ENCODE measurements around the gene SNX1. TPM values are rescaled to one million over a fixed set of nuclear protein-coding genes. Genes with fewer than 3 reads are reported as not detected.
A peak's percentile ranks its signal among the peaks of the same experiment; 100 is the strongest.

The SNX1 gene
- total and polyA plus RNA-seq, 2 of the 13 experiments (the other 11 are each of a cell fraction or from before 2014, with no cell fraction given): 29.3 to 60.1 TPM

- TF ChIP-seq TGIF2 (CRISPR knock-in tag; IDR thresholded peaks at IDR 0.05) (no peak), POLR2G (IDR thresholded peaks at IDR 0.05; ENCODE audit: low read depth, low read length) (no peak), MTERF4 (CRISPR knock-in tag; IDR thresholded peaks at IDR 0.05) (no peak), CHD2 (IDR thresholded peaks at IDR 0.05; ENCODE audit: low read depth, low read length) (no peak), ZNF841 (CRISPR knock-in tag; IDR thresholded peaks at IDR 0.05; ENCODE audit: borderline replicate concordance) (no peak), HNRNPL (IDR thresholded peaks at IDR 0.05; ENCODE audit: low read depth, low read length) (no peak), ZNF253 (CRISPR knock-in tag; IDR thresholded peaks at IDR 0.05; ENCODE audit: borderline replicate concordance) (no peak), POGK (CRISPR knock-in tag; conservative IDR thresholded peaks at IDR 0.05) (no peak), ZNF619 (CRISPR knock-in tag; IDR thresholded peaks at IDR 0.05) (no peak), TCF7L2 (IDR thresholded peaks at IDR 0.05; ENCODE audit: low read depth, low read length) (no peak; the same call in 1 of the 2 replicates), ZNF468 (CRISPR knock-in tag; IDR thresholded peaks at IDR 0.05) (no peak), NFYC (CRISPR knock-in tag; IDR thresholded peaks at IDR 0.05) (no peak), KDM2A (CRISPR knock-in tag; IDR thresholded peaks at IDR 0.05; ENCODE audit: borderline replicate concordance, low read depth) (no peak), TERF1 (CRISPR knock-in tag; IDR thresholded peaks at IDR 0.05) (no peak), FOSL2 (CRISPR knock-in tag; IDR thresholded peaks at IDR 0.05) (peak; percentile 74), SCMH1 (CRISPR knock-in tag; IDR thresholded peaks at IDR 0.05; ENCODE audit: borderline replicate concordance) (no peak), XBP1 (CRISPR knock-in tag; IDR thresholded peaks at IDR 0.05) (no peak), BCL3 (CRISPR knock-in tag; IDR thresholded peaks at IDR 0.05) (no peak), ZNF839 (CRISPR knock-in tag; IDR thresholded peaks at IDR 0.05; ENCODE audit: borderline replicate concordance) (no peak), ZNF567 (CRISPR knock-in tag; IDR thresholded peaks at IDR 0.05; ENCODE audit: borderline replicate concordance) (no peak)
- TF ChIP-seq, protein P1, sequence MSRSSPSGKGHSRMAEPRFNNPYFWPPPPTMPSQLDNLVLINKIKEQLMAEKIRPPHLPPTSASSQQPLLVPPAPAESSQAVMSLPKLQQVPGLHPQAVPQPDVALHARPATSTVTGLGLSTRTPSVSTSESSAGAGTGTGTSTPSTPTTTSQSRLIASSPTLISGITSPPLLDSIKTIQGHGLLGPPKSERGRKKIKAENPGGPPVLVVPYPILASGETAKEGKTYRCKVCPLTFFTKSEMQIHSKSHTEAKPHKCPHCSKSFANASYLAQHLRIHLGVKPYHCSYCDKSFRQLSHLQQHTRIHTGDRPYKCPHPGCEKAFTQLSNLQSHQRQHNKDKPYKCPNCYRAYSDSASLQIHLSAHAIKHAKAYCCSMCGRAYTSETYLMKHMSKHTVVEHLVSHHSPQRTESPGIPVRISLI (CRISPR knock-in tag; IDR thresholded peaks at IDR 0.05; ENCODE audit: borderline replicate concordance): no peak
- TF ChIP-seq, protein P2, sequence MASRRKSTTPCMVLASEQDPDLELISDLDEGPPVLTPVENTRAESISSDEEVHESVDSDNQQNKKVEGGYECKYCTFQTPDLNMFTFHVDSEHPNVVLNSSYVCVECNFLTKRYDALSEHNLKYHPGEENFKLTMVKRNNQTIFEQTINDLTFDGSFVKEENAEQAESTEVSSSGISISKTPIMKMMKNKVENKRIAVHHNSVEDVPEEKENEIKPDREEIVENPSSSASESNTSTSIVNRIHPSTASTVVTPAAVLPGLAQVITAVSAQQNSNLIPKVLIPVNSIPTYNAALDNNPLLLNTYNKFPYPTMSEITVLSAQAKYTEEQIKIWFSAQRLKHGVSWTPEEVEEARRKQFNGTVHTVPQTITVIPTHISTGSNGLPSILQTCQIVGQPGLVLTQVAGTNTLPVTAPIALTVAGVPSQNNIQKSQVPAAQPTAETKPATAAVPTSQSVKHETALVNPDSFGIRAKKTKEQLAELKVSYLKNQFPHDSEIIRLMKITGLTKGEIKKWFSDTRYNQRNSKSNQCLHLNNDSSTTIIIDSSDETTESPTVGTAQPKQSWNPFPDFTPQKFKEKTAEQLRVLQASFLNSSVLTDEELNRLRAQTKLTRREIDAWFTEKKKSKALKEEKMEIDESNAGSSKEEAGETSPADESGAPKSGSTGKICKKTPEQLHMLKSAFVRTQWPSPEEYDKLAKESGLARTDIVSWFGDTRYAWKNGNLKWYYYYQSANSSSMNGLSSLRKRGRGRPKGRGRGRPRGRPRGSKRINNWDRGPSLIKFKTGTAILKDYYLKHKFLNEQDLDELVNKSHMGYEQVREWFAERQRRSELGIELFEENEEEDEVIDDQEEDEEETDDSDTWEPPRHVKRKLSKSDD (CRISPR knock-in tag; IDR thresholded peaks at IDR 0.05; ENCODE audit: low read depth): no peak
Measured at GRCh38 chr15:64072812-64073211, 23.0 kb upstream of the SNX1 start (continued).

Measured in HepG2 (cell line).